Globus pallidus (tissue), 1 donor: ENCODE measurements around the gene RALY.

Experiments used
- DNase-seq: peaks from one replicate; pipeline ENCODE4 v3.0.0-alpha.2; 2015; ENCODE audit warnings: low spot score

Gene RALY

GRCh38 chr20:34047010-34047687 is 53.4 kb downstream of the RALY start:
- no peak for DNase-seq

GRCh38 chr20:34047917-34048316 is 54.2 kb downstream of the RALY start:
- DNase-seq = no peak

GRCh38 chr20:34049389-34049788 is 55.7 kb downstream of the RALY start:
- DNase-seq = no peak

- no peak for DNase-seq
These were observed 56.4 kb downstream of the RALY start for GRCh38 chr20:34049897-34050695.

GRCh38 chr20:34052414-34052813 is 58.7 kb downstream of the RALY start:
- no peak for DNase-seq

- DNase-seq = no peak
These were observed 61.6 kb downstream of the RALY start for GRCh38 chr20:34055290-34055689.

GRCh38 chr20:34058831-34059230 is 65.1 kb downstream of the RALY start:
- DNase-seq = no peak

GRCh38 chr20:34060970-34061369 is 67.3 kb downstream of the RALY start:
- DNase-seq = no peak

GRCh38 chr20:34061695-34062094 is 68.0 kb downstream of the RALY start:
- no peak for DNase-seq

GRCh38 chr20:34062570-34063482 is 69.1 kb downstream of the RALY start:
- no peak for DNase-seq

- DNase-seq = no peak
These were observed 70.6 kb downstream of the RALY start for GRCh38 chr20:34064286-34064685.

GRCh38 chr20:34065260-34065659 is 71.5 kb downstream of the RALY start:
- DNase-seq = no peak

GRCh38 chr20:34066476-34067090 is 72.9 kb downstream of the RALY start:
- DNase-seq = no peak

- DNase-seq = no peak
These were observed 74.3 kb downstream of the RALY start for GRCh38 chr20:34068001-34068400.

- DNase-seq = peak; percentile 86
These were observed 75.8 kb downstream of the RALY start for GRCh38 chr20:34069341-34070078.

GRCh38 chr20:34070079-34070439 is 76.3 kb downstream of the RALY start:
- DNase-seq = no peak

- DNase-seq = no peak
These were observed 77.1 kb downstream of the RALY start for GRCh38 chr20:34070859-34071258.

- no peak for DNase-seq
These were observed 78.4 kb downstream of the RALY start for GRCh38 chr20:34072076-34072475.

GRCh38 chr20:34072778-34073177 is 79.1 kb downstream of the RALY start:
- DNase-seq = no peak

- no peak for DNase-seq
These were observed 80.5 kb downstream of the RALY start for GRCh38 chr20:34074101-34074760.

- DNase-seq = no peak
These were observed 81.9 kb downstream of the RALY start for GRCh38 chr20:34075647-34076046.
